ENCODE data around the gene MACF1. TPM values are rescaled to one million over a fixed set of nuclear protein-coding genes. Genes with fewer than 3 reads are reported as not detected.

Gene MACF1
- total and polyA plus RNA-seq, 2 of the 13 experiments (the other 11 are each of a cell fraction or from before 2014, with no cell fraction given) = 36.7 to 65.4 TPM

GRCh38 chr1:39411526-39412478 lies 207.3 kb downstream of the MACF1 start:
- WGBS (ENCODE audit: low lambda C conversion rate) = 66% methylated on average over 3 of the region's 3 CpGs
- no peak for FAIRE-seq
- H3K9me3 ChIP-seq (ENCODE audit: low read length) = no peaks in the 10 kb centered on the region
- peaks cover 1 to 13% of the 10 kb centered on the region in 2 experiments; a peak in 2 of 5 replicates for H3K36me3 ChIP-seq (replicated peaks in 1 of 2; ENCODE audit: control insufficient read depth in 1 of 2, insufficient read depth in 2 of 2, low read length in 2 of 2)
- ChIA-PET POLR2A (interaction anchor here (0.7 to 5.1 kb wide), 4 partner anchors 13 to 63 kb away, joined by 3 to 41 read pairs (median 8); no protein-coding TSS in a partner anchor), CTCF (ENCODE audit: low intra/inter-chr PET ratio, low total read pairs) (interaction anchor here (1.5 kb wide), 1 partner anchor 34 kb away, joined by 5 read pairs; no protein-coding TSS in a partner anchor)
- no peak overlapping the region for H3K27ac ChIP-seq (ENCODE audit: extremely low read length, insufficient read depth, low read length)
- in situ Hi-C loops (cut with HindIII; ENCODE audit: extremely low pct_ligation_motif_present, low pct_unique_long_range_greater_than_20kb) = no loop called here
- peaks cover 29% of the 10 kb centered on the region for H4K20me1 ChIP-seq (ENCODE audit: insufficient read depth, low read length)
- H3K9ac ChIP-seq (ENCODE audit: insufficient read depth, low read depth, low read length) = peak overlapping the region; percentile 24; the same call in 1 of the 2 replicates
- H3K79me2 ChIP-seq (ENCODE audit: insufficient read depth, low read length) = peaks cover 57% of the 10 kb centered on the region
- TF ChIP-seq ZNF746 (CRISPR knock-in tag; IDR thresholded peaks at IDR 0.05) (0 out of 2 replicates have a peak, but pooled peaks have one; percentile 2), HNRNPLL (IDR thresholded peaks at IDR 0.05; ENCODE audit: low read depth, low read length, poor library complexity, severe bottlenecking) (no peak)
- no peaks in the 10 kb centered on the region; a peak in 1 of 5 replicates for H3K27me3 ChIP-seq (ENCODE audit: control insufficient read depth in 1 of 2, insufficient read depth in 2 of 2, low read length in 2 of 2)
- peak overlapping the region; percentile 3 to 79 (median 25); a peak in 3 of 6 replicates for H3K4me3 ChIP-seq (replicated peaks in 1 of 3; ENCODE audit: insufficient read depth in 1 of 3, low read depth in 2 of 3, low read length in 3 of 3)
- no peak for ATAC-seq
- peaks cover 73% of the 10 kb centered on the region for H3K4me1 ChIP-seq (ENCODE audit: insufficient read depth, low read length)
- BruUV-seq (replicated peaks) = no TSS peak
- no peak overlapping the region for H2AFZ ChIP-seq (ENCODE audit: low read length)
- peak overlapping the region; percentile 82 for H3K4me2 ChIP-seq (ENCODE audit: low read depth, low read length)
- intact Hi-C loops (cut with micrococcal nuclease; ENCODE audit: unreplicated experiment) = loop anchor here (1.0 to 5.0 kb wide), 2 partner anchors 34 to 125 kb away; no protein-coding TSS in a partner anchor
- DNase-seq (ENCODE audit: low spot score) = no peak

- Histone ChIP-seq H3K4me2 (ENCODE audit: low read depth, low read length) (no peak overlapping the region), H3K4me1 (ENCODE audit: insufficient read depth, low read length) (peaks cover 70% of the 10 kb centered on the region), H3K9ac (ENCODE audit: insufficient read depth, low read depth, low read length) (no peak overlapping the region), H3K27me3 (ENCODE audit: control insufficient read depth in 1 of 2, insufficient read depth in 2 of 2, low read length in 2 of 2) (no peaks in the 10 kb centered on the region; a peak in 1 of 5 replicates), H3K4me3 (replicated peaks in 1 of 3; ENCODE audit: insufficient read depth in 1 of 3, low read depth in 2 of 3, low read length in 3 of 3) (no peak overlapping the region), H4K20me1 (ENCODE audit: insufficient read depth, low read length) (peaks cover 29% of the 10 kb centered on the region), H3K9me3 (ENCODE audit: low read length) (no peaks in the 10 kb centered on the region), H3K27ac (ENCODE audit: extremely low read length, insufficient read depth, low read length) (no peak overlapping the region), H3K36me3 (replicated peaks in 1 of 2; ENCODE audit: control insufficient read depth in 1 of 2, insufficient read depth in 2 of 2, low read length in 2 of 2) (peaks cover 1 to 13% of the 10 kb centered on the region in 2 experiments; a peak in 2 of 5 replicates), H2AFZ (ENCODE audit: low read length) (no peak overlapping the region), H3K79me2 (ENCODE audit: insufficient read depth, low read length) (peaks cover 63% of the 10 kb centered on the region)
- no peak for DNase-seq (ENCODE audit: low spot score)
- ChIA-PET CTCF (ENCODE audit: low intra/inter-chr PET ratio, low total read pairs) (no interaction called here), POLR2A (no interaction called here)
- TF ChIP-seq ZNF317 (CRISPR knock-in tag; IDR thresholded peaks at IDR 0.05) = peak; percentile 84; the same call in 1 of the 2 replicates
- no peak for TF ChIP-seq RNF2 (conservative IDR thresholded peaks at IDR 0.05; ENCODE audit: low read depth)
- intact Hi-C loops (cut with micrococcal nuclease; ENCODE audit: unreplicated experiment) = loop anchor here (5.0 kb wide), 1 partner anchor 124 kb away; no protein-coding TSS in a partner anchor
- BruUV-seq (replicated peaks) = no TSS peak
- in situ Hi-C loops (cut with HindIII; ENCODE audit: extremely low pct_ligation_motif_present, low pct_unique_long_range_greater_than_20kb) = no loop called here
- WGBS (ENCODE audit: low lambda C conversion rate) = no CpG with 5 or more reads among the region's 2 CpGs
- no peak for FAIRE-seq
- ATAC-seq = no peak
Measured at GRCh38 chr1:39412892-39413291, 208.4 kb downstream of the MACF1 start.

All from HepG2 (cell line).